MM.1S (cell line): ENCODE data around the gene SART3.

ENCODE experiments used
- EZH2phosphoT487 ChIP-seq: fragments of 300-600 bp; sonication (generic); IDR thresholded peaks from 2 replicates; pipeline ENCODE4 v1.6.1; 2018; ENCODE audit warnings: antibody characterized with exemption, low read length
- TF ChIP-seq, protein P1 (sequence below): fragments of 300-600 bp; sonication (generic); IDR thresholded peaks from 2 replicates; pipeline ENCODE4 v1.5.1; 2016; ENCODE audit warnings: antibody characterized with exemption, low read length, mixed read lengths

- TF ChIP-seq, protein P1, sequence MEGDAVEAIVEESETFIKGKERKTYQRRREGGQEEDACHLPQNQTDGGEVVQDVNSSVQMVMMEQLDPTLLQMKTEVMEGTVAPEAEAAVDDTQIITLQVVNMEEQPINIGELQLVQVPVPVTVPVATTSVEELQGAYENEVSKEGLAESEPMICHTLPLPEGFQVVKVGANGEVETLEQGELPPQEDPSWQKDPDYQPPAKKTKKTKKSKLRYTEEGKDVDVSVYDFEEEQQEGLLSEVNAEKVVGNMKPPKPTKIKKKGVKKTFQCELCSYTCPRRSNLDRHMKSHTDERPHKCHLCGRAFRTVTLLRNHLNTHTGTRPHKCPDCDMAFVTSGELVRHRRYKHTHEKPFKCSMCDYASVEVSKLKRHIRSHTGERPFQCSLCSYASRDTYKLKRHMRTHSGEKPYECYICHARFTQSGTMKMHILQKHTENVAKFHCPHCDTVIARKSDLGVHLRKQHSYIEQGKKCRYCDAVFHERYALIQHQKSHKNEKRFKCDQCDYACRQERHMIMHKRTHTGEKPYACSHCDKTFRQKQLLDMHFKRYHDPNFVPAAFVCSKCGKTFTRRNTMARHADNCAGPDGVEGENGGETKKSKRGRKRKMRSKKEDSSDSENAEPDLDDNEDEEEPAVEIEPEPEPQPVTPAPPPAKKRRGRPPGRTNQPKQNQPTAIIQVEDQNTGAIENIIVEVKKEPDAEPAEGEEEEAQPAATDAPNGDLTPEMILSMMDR = no peak
- TF ChIP-seq EZH2phosphoT487 = no peak
These were observed 652 bp downstream of the SART3 start for GRCh38 chr12:108560321-108560721.
